Lower leg skin (tissue), 3 donors: ENCODE results near the gene TMED10.
"Not testable (repeated sequence)": the region's sequence is repeated elsewhere in the genome, so short reads cannot be mapped to it uniquely, and the experiment has no call there.

Experiments used
- CTCF ChIP-seq, 3 donors: fragments of 450-650 bp; IDR thresholded peaks; one replicate each; pipeline ENCODE4 v1.5.1; 2016; ENCODE audit warnings: antibody characterized with exemption in 3 of 3, mild to moderate bottlenecking in 3 of 3, moderate library complexity in 2 of 3
- POLR2A ChIP-seq, 2 donors: fragments of 450-650 bp; IDR thresholded peaks; one replicate each; pipeline ENCODE4 v1.6.1; 2016 to 2017; ENCODE audit warnings: antibody characterized with exemption in 2 of 2, mild to moderate bottlenecking in 1 of 2, moderate library complexity in 1 of 2

DNA sequence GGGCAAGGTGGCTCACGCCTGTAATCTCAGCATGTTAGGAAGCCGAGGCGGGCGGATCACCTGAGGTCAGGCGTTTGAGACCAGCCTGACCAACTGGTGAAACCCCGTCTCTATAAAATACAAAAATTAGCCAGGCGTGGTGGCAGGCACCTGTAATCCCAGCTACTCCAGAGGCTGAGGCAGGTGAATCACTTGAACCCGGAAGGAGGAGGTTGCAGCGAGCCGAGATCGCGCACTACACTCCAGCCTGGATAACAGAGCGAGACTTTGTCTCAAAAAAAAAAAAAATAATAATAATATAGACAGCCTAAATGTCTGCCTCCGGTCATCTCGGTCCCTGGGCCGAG is 49.0 kb downstream of the TMED10 start:
- TF ChIP-seq CTCF, POLR2A (IDR thresholded peaks at IDR 0.05): not testable (repeated sequence)
